ENCODE data around the gene CYP8B1.

DNA sequence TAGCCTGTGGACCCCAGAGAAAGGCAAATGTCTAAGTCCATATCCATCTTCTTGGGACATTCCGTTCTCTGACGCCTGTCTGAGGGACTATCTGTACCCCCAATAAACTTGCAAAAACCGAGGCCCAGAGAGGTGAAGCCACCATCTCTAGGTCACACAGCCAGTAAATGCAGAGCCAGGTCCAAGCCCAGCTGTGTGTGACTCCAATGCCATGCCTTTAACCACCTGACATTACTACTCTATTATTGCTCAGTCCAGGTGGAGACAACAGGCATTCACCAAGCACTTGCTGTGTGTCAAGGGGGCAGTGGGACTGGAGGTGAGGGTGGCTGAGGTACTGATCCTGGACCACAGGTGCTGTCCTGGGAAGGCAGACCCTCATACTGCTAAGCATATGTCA lies 25.4 kb downstream of the CYP8B1 start:
- TF ChIP-seq EZH2 (IDR thresholded peaks at IDR 0.05; ENCODE audit: borderline replicate concordance, low read length), result no peak
- TF ChIP-seq, protein P1, sequence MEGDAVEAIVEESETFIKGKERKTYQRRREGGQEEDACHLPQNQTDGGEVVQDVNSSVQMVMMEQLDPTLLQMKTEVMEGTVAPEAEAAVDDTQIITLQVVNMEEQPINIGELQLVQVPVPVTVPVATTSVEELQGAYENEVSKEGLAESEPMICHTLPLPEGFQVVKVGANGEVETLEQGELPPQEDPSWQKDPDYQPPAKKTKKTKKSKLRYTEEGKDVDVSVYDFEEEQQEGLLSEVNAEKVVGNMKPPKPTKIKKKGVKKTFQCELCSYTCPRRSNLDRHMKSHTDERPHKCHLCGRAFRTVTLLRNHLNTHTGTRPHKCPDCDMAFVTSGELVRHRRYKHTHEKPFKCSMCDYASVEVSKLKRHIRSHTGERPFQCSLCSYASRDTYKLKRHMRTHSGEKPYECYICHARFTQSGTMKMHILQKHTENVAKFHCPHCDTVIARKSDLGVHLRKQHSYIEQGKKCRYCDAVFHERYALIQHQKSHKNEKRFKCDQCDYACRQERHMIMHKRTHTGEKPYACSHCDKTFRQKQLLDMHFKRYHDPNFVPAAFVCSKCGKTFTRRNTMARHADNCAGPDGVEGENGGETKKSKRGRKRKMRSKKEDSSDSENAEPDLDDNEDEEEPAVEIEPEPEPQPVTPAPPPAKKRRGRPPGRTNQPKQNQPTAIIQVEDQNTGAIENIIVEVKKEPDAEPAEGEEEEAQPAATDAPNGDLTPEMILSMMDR (conservative IDR thresholded peaks at IDR 0.05 in 1 of 2, IDR thresholded peaks at IDR 0.05 in 1 of 2; ENCODE audit: extremely low read depth in 1 of 2, insufficient read depth in 1 of 2, low read depth in 1 of 2, low read length in 2 of 2), result no peak

Data from mammary epithelial cell (primary cell).